CD4-positive, alpha-beta T cell treated with Interleukin-10 for 1 hour (primary cell): Measurements from ENCODE around the gene ATP8B3.

Source experiments
- DNase-seq: peaks from one replicate; pipeline ENCODE4 v3.0.0-alpha.2; 2020

The ATP8B3 gene

GRCh38 chr19:1739960-1740629, 72.0 kb downstream of the ATP8B3 start:
- DNase-seq, result no peak

GRCh38 chr19:1736927-1737326, 75.1 kb downstream of the ATP8B3 start:
- no peak for DNase-seq

GRCh38 chr19:1736280-1736679, 75.8 kb downstream of the ATP8B3 start:
- no peak for DNase-seq

- no peak for DNase-seq
Observed at GRCh38 chr19:1734321-1734966, 77.6 kb downstream of the ATP8B3 start.
